HepG2 (cell line): Measurements from ENCODE around the gene MYOM1. TPM values are rescaled to one million over a fixed set of nuclear protein-coding genes. Genes with fewer than 3 reads are reported as not detected.

Experiments
- ATAC-seq: fragments of 200-7000 bp; cut with Tn5 transposase; 3 replicates; pipeline ENCODE4 v1.9.1; 2020; ENCODE audit warnings: mild to moderate bottlenecking, moderate library complexity
- BruUV-seq: library from RNA; stranded (reverse); fragments of 400-500 nt; replicated peaks from 2 replicates; lab custom pipeline; 2021; lab: Mats Ljungman, UMichigan
- CTCF ChIA-PET: fragments of 300-600 bp; formaldehyde crosslinking; extraction: SDS; loops from one replicate; lab custom pipeline; 2021; ENCODE audit warnings: low total read pairs, inconsistent platforms, low intra/inter-chr PET ratio; lab: Yijun Ruan, JAX
- POLR2A ChIA-PET: fragments of 350-600 bp; sonication (Branson Sonifier 250); formaldehyde crosslinking; loops from one replicate; lab custom pipeline; 2020; ENCODE audit warnings: antibody characterized with exemption, inconsistent platforms; lab: Yijun Ruan, JAX
- DNase-seq: peaks from one replicate; pipeline ENCODE4 v3.0.0-alpha.2; 2015; ENCODE audit warnings: low spot score
- FAIRE-seq: peaks from 3 replicates; lab custom pipeline; 2011; peaks lifted over from hg19 to GRCh38; lab: Jason Lieb, UNC
- H2AFZ ChIP-seq: one replicate; pipeline ENCODE4 v1.6.1; 2011; ENCODE audit warnings: low read length, inconsistent platforms
- H3K27ac ChIP-seq: fragments of 300-600 bp; 3 replicates; pipeline ENCODE4 v1.8.0; 2011; ENCODE audit warnings: mixed run types, mild to moderate bottlenecking, mixed read lengths, low read length, inconsistent platforms; ENCODE audit not compliant: insufficient read depth; ENCODE audit errors: extremely low read length
- H3K27me3 ChIP-seq, 2 experiments: fragments of 200-600 bp in 1 of 2; 2 replicates in 1 of 2; 3 replicates in 1 of 2; pipeline versions ENCODE4 v1.6.0 to v1.8.0; 2011; ENCODE audit warnings: low read length in 2 of 2, mild to moderate bottlenecking in 2 of 2, moderate library complexity in 2 of 2, inconsistent platforms in 1 of 2; ENCODE audit not compliant: insufficient read depth in 2 of 2, control insufficient read depth in 1 of 2
- H3K36me3 ChIP-seq, 2 experiments: fragments of 200-600 bp in 1 of 2; replicated peaks in 1 of 2; 2 replicates in 1 of 2; 3 replicates in 1 of 2; pipeline versions ENCODE4 v1.5.1 to v1.8.0; 2011; ENCODE audit warnings: low read length in 2 of 2, inconsistent platforms in 1 of 2; ENCODE audit not compliant: insufficient read depth in 2 of 2, control insufficient read depth in 1 of 2
- H3K4me1 ChIP-seq: 2 replicates; pipeline ENCODE4 v1.5.1; 2012; ENCODE audit warnings: low read length, inconsistent platforms; ENCODE audit not compliant: insufficient read depth
- H3K4me2 ChIP-seq: 2 replicates; pipeline ENCODE4 v1.6.0; 2011; ENCODE audit warnings: low read depth, low read length, inconsistent platforms
- H3K4me3 ChIP-seq, 3 experiments: fragments of 200-600 bp in 1 of 3; sonication (generic), shearing (Covaris generic) in 1 of 3; replicated peaks in 1 of 3; 2 replicates each; pipeline ENCODE4 v1.5.1; 2011 to 2016; ENCODE audit warnings: low read length in 3 of 3, inconsistent platforms in 2 of 3, low read depth in 2 of 3, mild to moderate bottlenecking in 2 of 3, control low read depth in 1 of 3, mixed read lengths in 1 of 3; ENCODE audit not compliant: insufficient read depth in 1 of 3
- H3K79me2 ChIP-seq: one replicate; pipeline ENCODE4 v1.6.1; 2011; ENCODE audit warnings: low read length, inconsistent platforms; ENCODE audit not compliant: insufficient read depth
- H3K9ac ChIP-seq: 2 replicates; pipeline ENCODE4 v1.6.0; 2011; ENCODE audit warnings: mild to moderate bottlenecking, low read depth, low read length, inconsistent platforms; ENCODE audit not compliant: insufficient read depth
- H3K9me3 ChIP-seq: 2 replicates; pipeline ENCODE4 v1.5.1; 2012; ENCODE audit warnings: mild to moderate bottlenecking, low read length
- H4K20me1 ChIP-seq: 2 replicates; pipeline ENCODE4 v1.6.0; 2011; ENCODE audit warnings: inconsistent platforms, mild to moderate bottlenecking, low read length, moderate library complexity; ENCODE audit not compliant: insufficient read depth
- ARHGAP35 ChIP-seq: sonication (generic); formaldehyde crosslinking; IDR thresholded peaks from 2 replicates; pipeline ENCODE4 v1.9.0; 2022; ENCODE audit warnings: mild to moderate bottlenecking, inconsistent platforms, moderate library complexity, missing genetic modification reagents, borderline replicate concordance
- BRF2 ChIP-seq: sonication (generic); formaldehyde crosslinking; IDR thresholded peaks from 2 replicates; pipeline ENCODE4 v1.8.1; 2022; ENCODE audit warnings: mild to moderate bottlenecking, missing genetic modification reagents
- MEIS2 ChIP-seq: sonication (generic); formaldehyde crosslinking; IDR thresholded peaks from 2 replicates; pipeline ENCODE4 v1.9.0; 2021; ENCODE audit warnings: mild to moderate bottlenecking, missing genetic modification reagents
- SALL2 ChIP-seq: sonication (generic); formaldehyde crosslinking; IDR thresholded peaks from 2 replicates; pipeline ENCODE4 v1.8.1; 2023; ENCODE audit warnings: mild to moderate bottlenecking, missing genetic modification reagents, inconsistent platforms
- SP1 ChIP-seq, 2 experiments: fragments of 450-650 bp in 1 of 2; sonication (generic) in 1 of 2; formaldehyde crosslinking in 1 of 2; IDR thresholded peaks; 2 replicates each; pipeline versions ENCODE4 v1.4.0 to v1.6.1; 2016 to 2020; ENCODE audit warnings: missing genetic modification reagents in 1 of 2
- TOE1 ChIP-seq: sonication (generic); formaldehyde crosslinking; IDR thresholded peaks from 2 replicates; pipeline ENCODE4 v1.4.0; 2020; ENCODE audit warnings: mild to moderate bottlenecking, missing genetic modification reagents
- ZNF543 ChIP-seq: sonication (generic); formaldehyde crosslinking; IDR thresholded peaks from 2 replicates; pipeline ENCODE4 v1.4.0; 2020; ENCODE audit warnings: mild to moderate bottlenecking, missing genetic modification reagents
- WGBS: methylation state at CpG from one replicate; pipeline ENCODE4 v1.1.6; 2017; ENCODE audit warnings: low lambda C conversion rate; 5-methylcytosine and 5-hydroxymethylcytosine counted together
- in situ Hi-C: cut with HindIII; loops from 2 replicates; pipeline ENCODE4 v1.10.0; 2017; ENCODE audit warnings: low pct_unique_long_range_greater_than_20kb; ENCODE audit not compliant: extremely low pct_ligation_motif_present
- intact Hi-C: fragments of 100-400 bp; cut with micrococcal nuclease; formaldehyde crosslinking; loops from one replicate; pipeline ENCODE4 v1.10.0; 2022; ENCODE audit not compliant: unreplicated experiment
- polyA plus RNA-seq, 8 experiments: library from polyadenylated mRNA; depleted of rRNA in 3 of 8; stranded (reverse) in 7 of 8; unstranded in 1 of 8; fragments of >200 nt; fragmentation: Illumina TruSeq in 4 of 8; extraction: Trizol in 4 of 8; gene quantifications; 2 replicates each; pipeline versions ENCODE4 v1.2.1 to v1.2.3, GENCODE V29; 2011 to 2016; ENCODE audit warnings: low read depth in 4 of 8, missing spikeins in 1 of 8, mixed read lengths in 1 of 8; ENCODE audit not compliant: insufficient read depth in 1 of 8
- total RNA-seq, 5 experiments: library from RNA; depleted of rRNA; stranded (reverse); fragments of >200 nt; fragmentation: Illumina TruSeq; extraction: Trizol; gene quantifications; 2 replicates each; pipeline ENCODE4 v1.2.3, GENCODE V29; 2016; ENCODE audit warnings: low read depth in 1 of 5
- TF ChIP-seq, protein P1 (sequence below), 2 experiments: fragments of 450-650 bp in 1 of 2; sonication (generic) in 1 of 2; formaldehyde crosslinking in 1 of 2; IDR thresholded peaks; 2 replicates each; pipeline versions ENCODE4 v1.6.1 to v1.8.0; 2016 to 2022; ENCODE audit warnings: antibody characterized with exemption in 1 of 2, mild to moderate bottlenecking in 1 of 2, missing genetic modification reagents in 1 of 2

The MYOM1 gene
- total and polyA plus RNA-seq, 2 of the 13 experiments (the other 11 are each of a cell fraction or from before 2014, with no cell fraction given): 0.46 to 0.98 TPM

DNA sequence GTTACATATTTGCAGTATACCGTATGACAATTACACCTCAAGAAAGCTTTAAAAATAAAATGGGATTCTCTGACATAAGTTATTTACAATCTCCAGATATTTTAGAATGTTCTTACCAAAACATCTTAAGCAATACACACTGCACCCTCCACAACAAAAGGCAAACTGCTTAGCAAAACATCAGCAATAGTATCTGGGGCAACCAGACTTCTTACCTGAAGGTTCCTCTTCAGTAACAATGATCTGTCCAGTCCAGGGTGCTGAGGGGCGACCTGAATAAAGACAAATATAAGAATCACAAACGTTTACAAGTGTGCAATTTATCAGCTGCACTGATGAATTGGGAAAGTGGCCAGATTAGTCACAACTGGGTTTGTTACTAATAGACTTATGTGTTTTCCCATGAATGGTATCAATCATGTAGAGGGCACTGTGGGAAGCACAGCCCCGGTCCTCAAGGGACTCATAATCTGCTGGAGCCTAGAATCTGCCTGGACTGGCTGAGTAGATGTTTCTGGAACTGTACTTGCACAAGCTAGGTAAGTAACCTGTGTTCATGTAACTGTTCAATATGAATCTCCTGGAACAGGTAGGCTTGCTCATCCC lies 70.7 kb downstream of the MYOM1 start:
- ATAC-seq (peak; percentile 59), FAIRE-seq (no peak), DNase-seq (no peak)
- no peaks in the 10 kb centered on the region for H3K27me3 ChIP-seq
- no peak overlapping the region for H3K9ac ChIP-seq
- no peak overlapping the region for H2AFZ ChIP-seq
- POLR2A ChIA-PET: no interaction called here
- intact Hi-C loops: loop anchor here (2.0 kb wide), 1 partner anchor 216 kb away; no protein-coding TSS in a partner anchor
- CTCF ChIA-PET: no interaction called here
- no peaks in the 10 kb centered on the region for H3K79me2 ChIP-seq
- no peaks in the 10 kb centered on the region for H4K20me1 ChIP-seq
- BruUV-seq: no TSS peak
- no peak overlapping the region for H3K4me2 ChIP-seq
- in situ Hi-C loops: no loop called here
- peaks cover 42% of the 10 kb centered on the region for H3K4me1 ChIP-seq
- 43% methylated on average over 4 of the region's 4 CpGs for WGBS
- no peak overlapping the region for H3K4me3 ChIP-seq
- H3K9me3 ChIP-seq: no peaks in the 10 kb centered on the region
- TF ChIP-seq SALL2 (CRISPR knock-in tag) (no peak), BRF2 (no peak), ARHGAP35 (CRISPR knock-in tag) (no peak), SP1 (IDR thresholded peaks at IDR 0.05) (no peak), SP1 (CRISPR knock-in tag; IDR thresholded peaks at IDR 0.05) (no peak), TOE1 (CRISPR knock-in tag) (no peak), ZNF543 (no peak), MEIS2 (CRISPR knock-in tag) (no peak)
- TF ChIP-seq, protein P1, sequence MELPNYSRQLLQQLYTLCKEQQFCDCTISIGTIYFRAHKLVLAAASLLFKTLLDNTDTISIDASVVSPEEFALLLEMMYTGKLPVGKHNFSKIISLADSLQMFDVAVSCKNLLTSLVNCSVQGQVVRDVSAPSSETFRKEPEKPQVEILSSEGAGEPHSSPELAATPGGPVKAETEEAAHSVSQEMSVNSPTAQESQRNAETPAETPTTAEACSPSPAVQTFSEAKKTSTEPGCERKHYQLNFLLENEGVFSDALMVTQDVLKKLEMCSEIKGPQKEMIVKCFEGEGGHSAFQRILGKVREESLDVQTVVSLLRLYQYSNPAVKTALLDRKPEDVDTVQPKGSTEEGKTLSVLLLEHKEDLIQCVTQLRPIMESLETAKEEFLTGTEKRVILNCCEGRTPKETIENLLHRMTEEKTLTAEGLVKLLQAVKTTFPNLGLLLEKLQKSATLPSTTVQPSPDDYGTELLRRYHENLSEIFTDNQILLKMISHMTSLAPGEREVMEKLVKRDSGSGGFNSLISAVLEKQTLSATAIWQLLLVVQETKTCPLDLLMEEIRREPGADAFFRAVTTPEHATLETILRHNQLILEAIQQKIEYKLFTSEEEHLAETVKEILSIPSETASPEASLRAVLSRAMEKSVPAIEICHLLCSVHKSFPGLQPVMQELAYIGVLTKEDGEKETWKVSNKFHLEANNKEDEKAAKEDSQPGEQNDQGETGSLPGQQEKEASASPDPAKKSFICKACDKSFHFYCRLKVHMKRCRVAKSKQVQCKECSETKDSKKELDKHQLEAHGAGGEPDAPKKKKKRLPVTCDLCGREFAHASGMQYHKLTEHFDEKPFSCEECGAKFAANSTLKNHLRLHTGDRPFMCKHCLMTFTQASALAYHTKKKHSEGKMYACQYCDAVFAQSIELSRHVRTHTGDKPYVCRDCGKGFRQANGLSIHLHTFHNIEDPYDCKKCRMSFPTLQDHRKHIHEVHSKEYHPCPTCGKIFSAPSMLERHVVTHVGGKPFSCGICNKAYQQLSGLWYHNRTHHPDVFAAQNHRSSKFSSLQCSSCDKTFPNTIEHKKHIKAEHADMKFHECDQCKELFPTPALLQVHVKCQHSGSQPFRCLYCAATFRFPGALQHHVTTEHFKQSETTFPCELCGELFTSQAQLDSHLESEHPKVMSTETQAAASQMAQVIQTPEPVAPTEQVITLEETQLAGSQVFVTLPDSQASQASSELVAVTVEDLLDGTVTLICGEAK (IDR thresholded peaks at IDR 0.05): no peak
- TF ChIP-seq, protein P1 (CRISPR knock-in tag; IDR thresholded peaks at IDR 0.05): no peak
- H3K36me3 ChIP-seq: no peaks in the 10 kb centered on the region
- no peak overlapping the region for H3K27ac ChIP-seq
